SK-N-SH treated with all-trans-retinoic acid at 6 μM for 48 hours (cell line): Measurements from ENCODE around the gene GREM1.

Source experiments
- GLIS3 ChIP-seq: fragments of 250-450 bp; sonication (Bioruptor Pico); IDR thresholded peaks from 2 replicates; pipeline ENCODE4 v1.5.0; 2020; ENCODE audit warnings: mild to moderate bottlenecking, moderate library complexity
- PATZ1 ChIP-seq: fragments of 250-450 bp; sonication (Bioruptor Pico); IDR thresholded peaks from 2 replicates; pipeline ENCODE4 v1.8.0; 2020; ENCODE audit warnings: mild to moderate bottlenecking, moderate library complexity, borderline replicate concordance
- RARB ChIP-seq: fragments of 250-450 bp; sonication (Bioruptor Pico); IDR thresholded peaks from 2 replicates; pipeline ENCODE4 v1.8.0; 2021; ENCODE audit warnings: mild to moderate bottlenecking, moderate library complexity
- ZFP3 ChIP-seq: fragments of 250-450 bp; sonication (Bioruptor Pico); IDR thresholded peaks from 2 replicates; pipeline ENCODE4 v1.5.0; 2020; ENCODE audit warnings: mild to moderate bottlenecking, moderate library complexity
- ZNF70 ChIP-seq: fragments of 450-650 bp; formaldehyde crosslinking; IDR thresholded peaks from 2 replicates; pipeline ENCODE4 v1.5.0; 2020; ENCODE audit warnings: mild to moderate bottlenecking, moderate library complexity

- no peak for TF ChIP-seq RARB (CRISPR knock-in tag)
- TF ChIP-seq ZNF70 (CRISPR knock-in tag): no peak
- no peak for TF ChIP-seq GLIS3 (CRISPR knock-in tag)
- no peak for TF ChIP-seq PATZ1 (CRISPR knock-in tag)
- TF ChIP-seq ZFP3: no peak
Measured at GRCh38 chr15:32763295-32763694, 45.5 kb downstream of the GREM1 start.
